Measurements from ENCODE around the gene UXT.

UXT gene

GRCh38 chrX:47634871-47635575 lies 24.0 kb downstream of the UXT start:
- Histone ChIP-seq H3K27ac (ENCODE audit: insufficient read depth, low read length, poor library complexity, severe bottlenecking) (no peak overlapping the region), H3K4me1 (ENCODE audit: control insufficient read depth, insufficient read depth, low read length, poor library complexity, severe bottlenecking) (peaks cover 4% of the 10 kb centered on the region), H3K36me3 (ENCODE audit: control insufficient read depth, insufficient read depth, low read length) (peaks cover 12% of the 10 kb centered on the region), H3K9me3 (ENCODE audit: control insufficient read depth, low read length) (no peaks in the 10 kb centered on the region), H3K27me3 (replicated peaks; ENCODE audit: control insufficient read depth, insufficient read depth, low read length, poor library complexity, severe bottlenecking) (no peaks in the 10 kb centered on the region), H3K4me3 (ENCODE audit: insufficient read depth, low read depth, low read length, poor library complexity, severe bottlenecking) (no peak overlapping the region)
- DNase-seq: no peak

GRCh38 chrX:47633689-47634590 lies 25.0 kb downstream of the UXT start:
- DNase-seq: no peak
- no peak overlapping the region for H3K4me3 ChIP-seq (ENCODE audit: insufficient read depth, low read depth, low read length, poor library complexity, severe bottlenecking)
- H3K9me3 ChIP-seq (ENCODE audit: control insufficient read depth, low read length): no peaks in the 10 kb centered on the region
- no peak overlapping the region for H3K27ac ChIP-seq (ENCODE audit: insufficient read depth, low read length, poor library complexity, severe bottlenecking)
- peaks cover 5% of the 10 kb centered on the region for H3K36me3 ChIP-seq (ENCODE audit: control insufficient read depth, insufficient read depth, low read length)
- H3K27me3 ChIP-seq (replicated peaks; ENCODE audit: control insufficient read depth, insufficient read depth, low read length, poor library complexity, severe bottlenecking): no peaks in the 10 kb centered on the region
- H3K4me1 ChIP-seq (ENCODE audit: control insufficient read depth, insufficient read depth, low read length, poor library complexity, severe bottlenecking): peaks cover 6% of the 10 kb centered on the region

- no peak overlapping the region for H3K4me3 ChIP-seq (ENCODE audit: insufficient read depth, low read depth, low read length, poor library complexity, severe bottlenecking)
- H3K4me1 ChIP-seq (ENCODE audit: control insufficient read depth, insufficient read depth, low read length, poor library complexity, severe bottlenecking): peaks cover 6% of the 10 kb centered on the region
- no peaks in the 10 kb centered on the region for H3K27me3 ChIP-seq (replicated peaks; ENCODE audit: control insufficient read depth, insufficient read depth, low read length, poor library complexity, severe bottlenecking)
- no peak for DNase-seq
- H3K36me3 ChIP-seq (ENCODE audit: control insufficient read depth, insufficient read depth, low read length): no peaks in the 10 kb centered on the region
- H3K27ac ChIP-seq (ENCODE audit: insufficient read depth, low read length, poor library complexity, severe bottlenecking): no peak overlapping the region
- H3K9me3 ChIP-seq (ENCODE audit: control insufficient read depth, low read length): no peaks in the 10 kb centered on the region
These were observed 26.3 kb downstream of the UXT start for GRCh38 chrX:47632666-47633065.

- no peak overlapping the region for H3K4me3 ChIP-seq (ENCODE audit: insufficient read depth, low read depth, low read length, poor library complexity, severe bottlenecking)
- H3K36me3 ChIP-seq (ENCODE audit: control insufficient read depth, insufficient read depth, low read length): no peaks in the 10 kb centered on the region
- no peaks in the 10 kb centered on the region for H3K9me3 ChIP-seq (ENCODE audit: control insufficient read depth, low read length)
- peaks cover 6% of the 10 kb centered on the region for H3K4me1 ChIP-seq (ENCODE audit: control insufficient read depth, insufficient read depth, low read length, poor library complexity, severe bottlenecking)
- H3K27ac ChIP-seq (ENCODE audit: insufficient read depth, low read length, poor library complexity, severe bottlenecking): no peak overlapping the region
- DNase-seq: no peak
- no peaks in the 10 kb centered on the region for H3K27me3 ChIP-seq (replicated peaks; ENCODE audit: control insufficient read depth, insufficient read depth, low read length, poor library complexity, severe bottlenecking)
These were observed 27.3 kb downstream of the UXT start for GRCh38 chrX:47631676-47632075.

- Histone ChIP-seq H3K4me1 (ENCODE audit: control insufficient read depth, insufficient read depth, low read length, poor library complexity, severe bottlenecking) (peaks cover 6% of the 10 kb centered on the region), H3K36me3 (ENCODE audit: control insufficient read depth, insufficient read depth, low read length) (no peaks in the 10 kb centered on the region), H3K9me3 (ENCODE audit: control insufficient read depth, low read length) (no peaks in the 10 kb centered on the region), H3K4me3 (ENCODE audit: insufficient read depth, low read depth, low read length, poor library complexity, severe bottlenecking) (peak within 1 kb of the TSS; percentile 34), H3K27ac (ENCODE audit: insufficient read depth, low read length, poor library complexity, severe bottlenecking) (peak within 1 kb of the TSS; percentile 31), H3K27me3 (replicated peaks; ENCODE audit: control insufficient read depth, insufficient read depth, low read length, poor library complexity, severe bottlenecking) (no peaks in the 10 kb centered on the region)
- no peak for DNase-seq
These were observed 29.4 kb downstream of the UXT start, which contains the start of gene CFP for GRCh38 chrX:47629419-47630200. TSS of gene CFP (minus strand) at chrX:47629930. CDS start at chrX:47629844, 86 bp downstream.

- H3K9me3 ChIP-seq (ENCODE audit: control insufficient read depth, low read length): no peaks in the 10 kb centered on the region
- no peaks in the 10 kb centered on the region for H3K36me3 ChIP-seq (ENCODE audit: control insufficient read depth, insufficient read depth, low read length)
- H3K27me3 ChIP-seq (replicated peaks; ENCODE audit: control insufficient read depth, insufficient read depth, low read length, poor library complexity, severe bottlenecking): no peaks in the 10 kb centered on the region
- DNase-seq: no peak
- no peak overlapping the region for H3K27ac ChIP-seq (ENCODE audit: insufficient read depth, low read length, poor library complexity, severe bottlenecking)
- no peak overlapping the region for H3K4me3 ChIP-seq (ENCODE audit: insufficient read depth, low read depth, low read length, poor library complexity, severe bottlenecking)
- peaks cover 7% of the 10 kb centered on the region for H3K4me1 ChIP-seq (ENCODE audit: control insufficient read depth, insufficient read depth, low read length, poor library complexity, severe bottlenecking)
These were observed 30.0 kb downstream of the UXT start for GRCh38 chrX:47628982-47629381.

- H3K4me1 ChIP-seq (ENCODE audit: control insufficient read depth, insufficient read depth, low read length, poor library complexity, severe bottlenecking): peaks cover 7% of the 10 kb centered on the region
- no peak for DNase-seq
These were observed 33.6 kb downstream of the UXT start for GRCh38 chrX:47625365-47625764.

GRCh38 chrX:47623540-47624027 lies 35.4 kb downstream of the UXT start:
- H3K4me3 ChIP-seq (ENCODE audit: insufficient read depth, low read depth, low read length, poor library complexity, severe bottlenecking): peak overlapping the region; percentile 44
- no peaks in the 10 kb centered on the region for H3K27me3 ChIP-seq (replicated peaks; ENCODE audit: control insufficient read depth, insufficient read depth, low read length, poor library complexity, severe bottlenecking)
- peak in 2 of 3 donors; percentile 17 to 22 for DNase-seq
- peaks cover 3% of the 10 kb centered on the region for H3K4me1 ChIP-seq (ENCODE audit: control insufficient read depth, insufficient read depth, low read length, poor library complexity, severe bottlenecking)
- H3K27ac ChIP-seq (ENCODE audit: insufficient read depth, low read length, poor library complexity, severe bottlenecking): no peak overlapping the region
- no peaks in the 10 kb centered on the region for H3K36me3 ChIP-seq (ENCODE audit: control insufficient read depth, insufficient read depth, low read length)
- H3K9me3 ChIP-seq (ENCODE audit: control insufficient read depth, low read length): no peaks in the 10 kb centered on the region

More at GRCh38 chrX:47625365-47625764, 33.6 kb downstream of the UXT start:
- Histone ChIP-seq H3K9me3 (ENCODE audit: control insufficient read depth, low read length) (no peaks in the 10 kb centered on the region), H3K27ac (ENCODE audit: insufficient read depth, low read length, poor library complexity, severe bottlenecking) (no peak overlapping the region), H3K4me3 (ENCODE audit: insufficient read depth, low read depth, low read length, poor library complexity, severe bottlenecking) (no peak overlapping the region), H3K36me3 (ENCODE audit: control insufficient read depth, insufficient read depth, low read length) (no peaks in the 10 kb centered on the region), H3K27me3 (replicated peaks; ENCODE audit: control insufficient read depth, insufficient read depth, low read length, poor library complexity, severe bottlenecking) (no peaks in the 10 kb centered on the region)

- Histone ChIP-seq H3K36me3 (ENCODE audit: control insufficient read depth, insufficient read depth, low read length) (no peaks in the 10 kb centered on the region), H3K4me1 (ENCODE audit: control insufficient read depth, insufficient read depth, low read length, poor library complexity, severe bottlenecking) (peaks cover 3% of the 10 kb centered on the region), H3K27me3 (replicated peaks; ENCODE audit: control insufficient read depth, insufficient read depth, low read length, poor library complexity, severe bottlenecking) (no peaks in the 10 kb centered on the region), H3K27ac (ENCODE audit: insufficient read depth, low read length, poor library complexity, severe bottlenecking) (no peak overlapping the region), H3K4me3 (ENCODE audit: insufficient read depth, low read depth, low read length, poor library complexity, severe bottlenecking) (no peak overlapping the region), H3K9me3 (ENCODE audit: control insufficient read depth, low read length) (no peaks in the 10 kb centered on the region)
- no peak for DNase-seq
These were observed 37.1 kb downstream of the UXT start for GRCh38 chrX:47621851-47622250.

Data from effector memory CD4-positive, alpha-beta T cell (primary cell).